Activated naive CD4-positive, alpha-beta T cell treated with anti-CD3 and anti-CD28 coated beads, Interleukin-2, amount 50 U/mL, for 72 hours (primary cell): Measurements from ENCODE around the gene FOXN4. TPM values are rescaled to one million over a fixed set of nuclear protein-coding genes. Genes with fewer than 3 reads are reported as not detected.

Experiments
- ATAC-seq, 2 donors: fragments of 150-1000 bp; cut with Tn5 transposase; 2 replicates each; pipeline ENCODE4 v1.10.0; 2021; ENCODE audit warnings: mild to moderate bottlenecking in 2 of 2, moderate library complexity in 2 of 2
- DNase-seq, 2 donors: peaks; one replicate each; pipeline ENCODE4 v3.0.0; 2021 to 2022; ENCODE audit warnings: low spot score in 2 of 2
- H3K27ac Mint-ChIP-seq, 2 donors: one replicate each; pipeline ENCODE4 v1.8.0; 2022; ENCODE audit warnings: mild to moderate bottlenecking in 2 of 2, mixed read lengths in 2 of 2
- H3K36me3 Mint-ChIP-seq, 2 donors: one replicate each; pipeline ENCODE4 v1.8.0; 2022; ENCODE audit warnings: mixed read lengths in 2 of 2
- H3K9me3 Mint-ChIP-seq, 2 donors: one replicate each; pipeline ENCODE4 v1.8.0; 2022; ENCODE audit warnings: mixed read lengths in 2 of 2
- total RNA-seq, 2 donors: library from RNA; stranded (reverse); gene quantifications; one replicate each; pipeline ENCODE4 v1.2.3, GENCODE V29; 2022

Gene FOXN4
- total RNA-seq, 2 donors from 2014 or later = not detected

DNA sequence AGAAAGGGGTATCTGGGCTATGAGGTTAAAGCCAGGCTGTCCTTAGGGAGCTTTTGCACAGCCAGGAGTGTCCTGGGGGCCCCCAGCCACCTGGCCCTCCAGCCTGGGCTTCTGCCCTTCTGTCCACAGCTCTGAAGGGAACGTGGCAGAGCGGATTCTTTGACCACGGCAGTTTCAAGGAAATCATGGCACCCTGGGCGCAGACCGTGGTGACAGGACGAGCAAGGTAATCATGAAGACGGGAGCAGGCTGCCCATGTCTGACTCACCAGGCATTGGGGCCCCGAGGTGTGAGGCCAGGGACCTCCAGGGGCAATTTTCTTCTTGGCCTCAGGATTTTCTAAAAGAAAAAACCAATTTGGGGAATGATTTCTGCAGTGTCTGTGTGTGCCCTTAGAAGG lies 53.1 kb downstream of the FOXN4 start:
- H3K9me3 Mint-ChIP-seq = peaks cover 11 to 15% of the 10 kb centered on the region in 2 donors
- H3K36me3 Mint-ChIP-seq = peaks cover 30 to 35% of the 10 kb centered on the region in 2 donors
- DNase-seq (no peak), ATAC-seq (no peak)
- H3K27ac Mint-ChIP-seq = no peak overlapping the region

DNA sequence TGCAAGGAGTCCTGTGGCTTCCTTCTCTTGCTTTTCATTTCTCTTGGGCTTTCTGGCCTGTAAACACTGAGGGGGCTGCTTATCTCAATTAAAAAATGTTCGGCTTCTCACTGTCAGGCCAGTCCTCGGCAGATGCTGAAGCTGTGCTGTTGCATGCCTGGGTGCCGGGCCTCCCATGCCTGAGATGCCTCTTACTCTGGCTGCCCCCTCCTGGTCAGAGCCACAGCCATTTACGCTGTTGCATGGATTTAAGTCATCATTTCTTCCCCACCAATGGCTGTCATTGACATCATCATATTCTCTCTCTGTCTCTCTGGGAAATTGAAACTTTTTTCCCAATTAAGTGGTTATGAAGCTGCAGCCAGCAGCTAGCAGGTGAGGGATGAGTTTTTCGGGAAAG lies 53.7 kb downstream of the FOXN4 start:
- no peak for DNase-seq
- peaks cover 11 to 15% of the 10 kb centered on the region in 2 donors for H3K9me3 Mint-ChIP-seq
- ATAC-seq = no peak
- H3K36me3 Mint-ChIP-seq = peaks cover 33 to 40% of the 10 kb centered on the region in 2 donors
- no peak overlapping the region for H3K27ac Mint-ChIP-seq

DNA sequence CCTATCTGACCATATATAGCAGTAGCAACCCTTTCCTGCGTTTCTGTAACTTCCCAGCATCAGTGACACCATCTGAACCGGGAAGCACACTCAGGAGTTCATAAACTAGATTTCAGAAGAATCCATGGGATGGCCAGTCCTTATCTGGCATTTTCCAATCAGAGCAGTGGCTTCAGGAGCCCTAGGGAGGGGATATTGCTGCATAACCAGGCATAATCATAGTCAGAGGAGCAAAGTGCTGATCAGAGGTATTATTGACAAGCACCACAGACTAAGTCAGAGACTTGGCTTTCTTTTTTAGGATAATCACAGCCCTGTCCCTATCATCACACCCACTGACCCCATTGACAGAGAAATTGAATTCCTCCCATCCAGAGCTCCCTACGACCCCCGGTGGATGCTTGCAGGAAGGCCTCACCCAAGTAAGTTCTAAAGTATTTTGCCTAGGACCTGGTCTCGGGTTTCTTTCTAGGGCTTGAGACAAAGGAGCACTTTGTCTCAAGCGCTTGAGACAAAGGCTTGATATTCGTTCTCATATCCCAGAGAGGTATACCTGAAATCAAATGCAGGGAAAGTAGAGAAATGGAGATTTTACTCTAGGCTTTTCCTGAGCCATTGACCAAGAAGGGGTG lies 55.1 kb downstream of the FOXN4 start:
- Mint-ChIP-seq H3K36me3 (peaks cover 35 to 45% of the 10 kb centered on the region in 2 donors), H3K27ac (no peak overlapping the region), H3K9me3 (peaks cover 11 to 15% of the 10 kb centered on the region in 2 donors)
- DNase-seq (no peak), ATAC-seq (no peak)

DNA sequence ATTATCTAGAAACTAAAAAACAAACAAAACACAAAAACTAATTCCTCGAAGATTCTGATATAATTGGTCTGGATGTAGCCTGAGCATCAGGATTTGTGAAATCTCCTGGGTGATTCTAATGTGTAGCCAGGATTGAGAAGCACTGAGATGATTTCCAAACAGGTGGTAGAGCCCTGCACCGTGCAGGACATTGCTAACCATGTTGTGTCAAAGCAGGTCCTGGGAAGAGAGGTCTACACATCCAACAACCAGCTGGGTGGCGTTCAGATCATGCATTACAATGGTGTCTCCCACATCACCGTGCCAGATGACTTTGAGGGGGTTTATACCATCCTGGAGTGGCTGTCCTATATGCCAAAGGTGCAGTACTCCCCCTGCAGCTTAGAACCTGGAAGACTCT lies 56.3 kb downstream of the FOXN4 start:
- Mint-ChIP-seq H3K27ac (no peak overlapping the region), H3K36me3 (peaks cover 35 to 45% of the 10 kb centered on the region in 2 donors), H3K9me3 (peaks cover 11 to 15% of the 10 kb centered on the region in 2 donors)
- DNase-seq (no peak), ATAC-seq (no peak)

DNA sequence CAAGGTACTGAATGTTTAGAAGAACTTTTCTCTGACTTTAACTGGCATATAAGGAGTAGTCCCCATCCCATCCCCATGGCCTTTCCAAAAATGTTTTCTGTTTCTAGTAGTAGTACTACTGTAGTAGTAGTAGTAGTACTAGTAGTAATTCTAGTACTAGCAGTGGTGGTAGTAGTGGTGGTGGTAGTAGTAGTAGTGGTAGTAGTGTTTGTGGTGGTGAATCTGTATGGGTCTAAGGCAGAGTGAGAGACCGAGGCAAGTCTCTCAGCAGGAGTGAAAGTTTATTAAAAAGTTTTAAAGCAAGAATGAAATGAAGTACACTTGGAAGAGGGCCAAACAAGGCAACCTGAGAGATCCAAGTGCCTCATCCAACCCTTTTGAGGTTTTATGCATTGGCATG lies 58.6 kb downstream of the FOXN4 start:
- Mint-ChIP-seq H3K36me3 (peaks cover 35 to 42% of the 10 kb centered on the region in 2 donors), H3K27ac (no peak overlapping the region), H3K9me3 (peaks cover 11 to 15% of the 10 kb centered on the region in 2 donors)
- DNase-seq (no peak), ATAC-seq (peak in 1 of 2 donors; percentile 20)

DNA sequence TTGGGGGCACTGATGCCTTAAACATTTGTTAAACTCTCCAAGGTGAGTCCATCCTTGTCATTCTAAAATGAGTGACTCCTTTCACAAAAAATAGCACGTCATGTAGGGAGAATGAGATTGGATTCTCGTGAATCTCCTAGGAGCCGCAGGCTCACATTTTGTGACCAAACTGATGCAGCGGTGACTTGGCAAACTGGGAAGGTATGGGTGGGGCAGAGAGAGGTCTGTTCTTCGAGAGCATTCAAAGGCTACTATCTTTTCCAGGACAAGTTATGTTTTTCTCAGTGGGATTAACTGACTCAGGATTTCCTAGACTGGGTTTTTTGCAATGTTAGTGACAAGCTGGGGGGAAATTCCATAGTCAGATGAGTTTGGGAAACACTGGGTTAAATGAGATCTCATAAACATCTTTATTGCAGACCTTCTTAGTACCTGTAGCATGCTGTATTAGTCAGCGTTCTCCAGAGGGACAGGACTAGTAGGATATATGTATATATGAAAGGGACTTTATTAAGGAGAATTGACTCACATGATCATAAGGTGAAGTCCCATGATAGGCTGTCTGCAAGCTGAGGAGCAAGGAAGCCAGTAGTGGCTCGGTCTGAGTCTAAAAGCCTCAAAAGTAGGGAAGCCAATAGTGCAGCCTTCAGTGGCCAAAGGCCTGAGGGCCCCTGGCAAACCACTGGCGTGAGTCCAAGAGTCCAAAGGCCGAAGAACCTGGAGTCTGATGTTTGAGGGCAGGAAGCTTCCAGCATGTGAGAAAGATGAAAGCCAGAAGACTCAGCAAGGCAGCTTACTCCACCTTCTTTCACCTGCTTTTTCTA lies 61.0 kb downstream of the FOXN4 start:
- peaks cover under 1 to 3% of the 10 kb centered on the region in 2 donors for H3K9me3 Mint-ChIP-seq
- DNase-seq (no peak), ATAC-seq (no peak)
- H3K27ac Mint-ChIP-seq = peak overlapping the region in 1 of 2 donors; percentile 88
- peaks cover 14 to 21% of the 10 kb centered on the region in 2 donors for H3K36me3 Mint-ChIP-seq

DNA sequence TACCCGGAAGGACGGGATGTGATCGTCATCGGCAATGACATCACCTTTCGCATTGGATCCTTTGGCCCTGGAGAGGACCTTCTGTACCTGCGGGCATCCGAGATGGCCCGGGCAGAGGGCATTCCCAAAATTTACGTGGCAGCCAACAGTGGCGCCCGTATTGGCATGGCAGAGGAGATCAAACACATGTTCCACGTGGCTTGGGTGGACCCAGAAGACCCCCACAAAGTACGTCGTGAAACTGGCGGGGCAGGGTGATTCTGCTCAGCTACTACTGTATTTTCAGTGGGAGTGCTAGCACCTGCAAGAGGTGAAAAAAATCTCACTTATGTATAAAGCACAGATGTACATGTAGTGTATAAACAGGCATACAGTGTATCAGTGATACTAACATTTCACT lies 62.9 kb downstream of the FOXN4 start:
- Mint-ChIP-seq H3K9me3 (no peaks in the 10 kb centered on the region), H3K36me3 (peaks cover 9 to 10% of the 10 kb centered on the region in 2 donors), H3K27ac (no peak overlapping the region)
- no peak for DNase-seq
- ATAC-seq = no peak

DNA sequence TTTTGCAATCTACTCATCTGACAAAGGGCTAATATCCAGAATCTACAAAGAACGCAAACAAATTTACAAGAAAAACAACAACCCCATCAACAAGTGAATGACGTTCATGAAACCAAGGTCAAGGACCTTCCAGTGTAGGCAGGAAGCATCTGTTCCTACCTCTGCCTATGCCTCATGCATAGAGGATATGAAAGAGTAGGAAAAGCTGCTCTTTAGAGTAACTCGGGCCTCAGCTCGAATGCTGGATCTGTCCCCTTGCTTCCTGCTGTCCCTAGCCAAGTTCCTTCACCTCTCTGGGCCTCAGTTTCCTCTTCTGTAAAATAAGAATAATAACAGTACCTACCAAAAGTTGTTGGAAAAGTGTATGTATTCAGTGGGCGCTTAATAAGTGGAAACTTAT lies 65.0 kb downstream of the FOXN4 start:
- Mint-ChIP-seq H3K36me3 (peaks cover 0 to 10% of the 10 kb centered on the region in 2 donors), H3K9me3 (no peaks in the 10 kb centered on the region), H3K27ac (no peak overlapping the region)
- ATAC-seq (no peak), DNase-seq (no peak)

DNA sequence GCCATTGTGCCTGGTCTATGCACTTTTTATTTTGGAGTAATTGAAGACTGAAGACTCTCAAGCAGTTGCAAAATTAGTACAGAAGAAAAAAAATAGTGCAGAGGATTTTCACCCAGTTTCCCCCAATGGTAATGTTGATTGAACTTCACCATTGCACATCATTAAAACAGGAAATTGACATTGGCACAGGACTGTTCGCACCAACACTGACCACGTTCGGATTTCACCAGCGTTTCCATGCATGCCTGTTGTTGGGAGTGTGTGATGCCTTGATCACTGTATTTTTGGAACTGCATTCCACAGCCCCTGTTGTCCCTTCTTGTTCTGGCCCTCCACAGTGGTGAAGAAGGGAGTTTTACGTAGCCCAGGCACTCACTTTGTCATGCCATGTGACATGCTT lies 67.1 kb downstream of the FOXN4 start:
- no peak for ATAC-seq
- H3K9me3 Mint-ChIP-seq = no peaks in the 10 kb centered on the region
- no peak for DNase-seq
- H3K27ac Mint-ChIP-seq = no peak overlapping the region
- H3K36me3 Mint-ChIP-seq = peaks cover 0 to 16% of the 10 kb centered on the region in 2 donors

DNA sequence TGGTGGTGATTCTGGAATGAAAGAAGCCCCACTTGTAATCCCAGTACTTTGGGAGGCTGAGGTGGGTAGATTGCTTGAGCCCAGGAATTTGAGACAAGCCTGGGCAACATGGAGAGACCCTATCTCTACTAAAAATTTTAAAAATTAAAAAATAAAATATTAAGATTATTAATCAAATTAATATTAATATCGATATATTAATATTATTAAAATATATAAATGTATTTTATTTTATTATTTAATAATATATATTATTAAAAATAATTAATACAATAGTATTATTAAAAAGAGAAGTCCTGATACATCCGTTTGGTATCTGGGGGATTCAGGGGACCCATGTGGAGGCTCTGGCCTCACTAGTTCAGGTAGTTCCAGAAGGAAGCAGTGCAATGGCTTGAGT lies 68.7 kb downstream of the FOXN4 start:
- Mint-ChIP-seq H3K36me3 (peaks cover 0 to 16% of the 10 kb centered on the region in 2 donors), H3K9me3 (no peaks in the 10 kb centered on the region), H3K27ac (no peak overlapping the region)
- ATAC-seq (no peak), DNase-seq (no peak)

DNA sequence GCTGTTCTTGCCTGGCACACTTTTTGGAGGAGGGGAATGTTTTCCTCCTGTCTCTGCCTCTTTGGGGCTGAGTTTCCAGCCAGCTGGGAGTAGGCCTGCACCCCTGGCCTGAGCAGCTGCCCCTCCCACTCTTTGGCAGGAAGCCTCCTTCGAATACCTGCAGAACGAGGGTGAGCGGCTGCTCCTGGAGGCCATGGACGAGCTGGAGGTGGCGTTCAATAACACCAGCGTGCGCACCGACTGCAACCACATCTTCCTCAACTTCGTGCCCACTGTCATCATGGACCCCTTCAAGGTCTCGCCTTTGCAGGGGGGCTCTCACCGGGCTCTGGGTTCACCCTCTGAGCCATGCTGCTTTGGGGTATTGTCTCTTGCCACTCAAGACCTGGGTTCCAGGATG lies 69.4 kb downstream of the FOXN4 start:
- H3K9me3 Mint-ChIP-seq = no peaks in the 10 kb centered on the region
- H3K27ac Mint-ChIP-seq = no peak overlapping the region
- no peak for DNase-seq
- H3K36me3 Mint-ChIP-seq = peaks cover 0 to 16% of the 10 kb centered on the region in 2 donors
- no peak for ATAC-seq

DNA sequence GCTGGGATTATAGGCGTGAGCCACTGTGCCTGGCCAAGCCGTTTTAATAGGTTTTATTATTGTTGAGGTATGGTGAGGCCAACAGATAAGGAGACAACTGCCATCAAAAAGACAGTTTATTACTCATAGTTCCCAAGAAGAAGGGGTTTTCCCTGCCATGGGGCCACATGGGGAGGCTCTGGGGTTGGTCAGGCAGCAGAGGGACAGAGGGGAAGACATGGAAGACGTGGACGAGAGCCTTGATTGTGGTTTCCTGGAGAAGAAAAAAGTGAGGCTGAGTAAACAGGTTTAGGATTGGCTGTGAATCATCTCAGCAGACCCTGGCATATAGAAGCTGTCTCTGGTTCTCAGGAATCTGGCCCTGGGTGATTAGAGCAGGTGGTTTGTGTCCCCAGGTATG lies 69.9 kb downstream of the FOXN4 start:
- H3K27ac Mint-ChIP-seq = peak overlapping the region in 1 of 2 donors; percentile 36
- H3K9me3 Mint-ChIP-seq = no peaks in the 10 kb centered on the region
- DNase-seq (no peak), ATAC-seq (peak in 1 of 2 donors; percentile 83)
- peaks cover 0 to 16% of the 10 kb centered on the region in 2 donors for H3K36me3 Mint-ChIP-seq

DNA sequence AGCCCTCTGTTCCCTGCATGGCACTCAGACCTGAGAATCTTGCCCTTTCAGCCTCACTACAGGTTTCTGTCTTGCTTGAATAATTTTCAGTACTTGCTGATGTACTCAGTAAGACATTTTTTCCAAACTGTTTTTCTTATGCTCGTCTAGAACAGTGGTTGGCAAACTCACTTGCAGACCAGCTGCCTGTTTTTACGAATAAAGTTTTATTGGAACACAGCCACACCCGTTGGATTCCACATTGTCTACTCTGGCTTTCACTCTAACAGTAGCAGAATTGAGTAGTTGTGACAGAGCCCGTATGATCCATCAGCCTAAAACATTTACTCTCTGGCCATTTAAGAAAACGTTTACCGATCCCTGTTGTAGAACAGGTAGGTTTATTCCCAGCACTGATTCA lies 72.8 kb downstream of the FOXN4 start:
- H3K36me3 Mint-ChIP-seq = peaks cover 0 to 12% of the 10 kb centered on the region in 2 donors
- no peak for ATAC-seq
- H3K27ac Mint-ChIP-seq = no peak overlapping the region
- no peak for DNase-seq
- no peaks in the 10 kb centered on the region for H3K9me3 Mint-ChIP-seq

DNA sequence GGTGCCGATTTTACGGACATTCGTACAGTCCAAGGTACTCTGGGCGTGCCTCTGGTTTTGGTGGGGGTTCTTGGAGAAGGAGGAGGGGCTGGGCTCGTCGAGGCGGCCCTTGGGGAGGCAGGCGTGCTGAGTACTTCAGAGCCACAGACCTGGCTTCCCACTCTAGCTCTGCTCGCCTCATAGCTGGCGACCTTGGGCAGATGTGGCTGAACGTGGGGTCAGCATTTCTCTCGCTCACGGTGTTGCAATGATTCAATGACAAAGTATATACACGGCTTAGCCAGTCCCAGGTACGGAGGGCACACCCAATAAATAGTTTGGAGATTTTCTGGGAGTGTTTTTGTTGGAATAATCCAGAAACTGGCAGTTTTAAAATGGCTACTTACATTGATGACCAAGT lies 75.1 kb downstream of the FOXN4 start:
- no peak overlapping the region for H3K27ac Mint-ChIP-seq
- no peak for DNase-seq
- no peaks in the 10 kb centered on the region for H3K9me3 Mint-ChIP-seq
- no peak for ATAC-seq
- H3K36me3 Mint-ChIP-seq = peaks cover 0 to 6% of the 10 kb centered on the region in 2 donors

DNA sequence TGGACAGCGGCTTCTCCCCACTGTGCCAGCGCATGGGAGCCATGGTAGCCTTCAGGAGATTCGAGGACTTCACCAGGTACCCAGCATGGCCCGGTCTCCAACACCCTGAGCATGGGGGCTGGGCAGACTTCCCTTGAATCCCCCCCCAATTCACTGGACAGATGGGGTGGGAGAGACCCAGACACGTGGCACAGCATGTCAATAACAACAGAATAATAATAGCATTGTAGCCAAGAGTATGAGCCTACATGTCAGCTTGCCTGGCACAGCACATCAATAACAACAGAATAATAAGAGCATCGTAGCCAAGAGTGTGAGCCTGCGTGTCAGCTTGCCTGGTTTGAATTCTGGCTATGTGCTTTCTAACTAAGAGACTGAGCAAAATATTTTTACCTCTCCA lies 76.4 kb downstream of the FOXN4 start:
- H3K36me3 Mint-ChIP-seq = peaks cover 0 to 6% of the 10 kb centered on the region in 2 donors
- DNase-seq (no peak), ATAC-seq (no peak)
- H3K27ac Mint-ChIP-seq = no peak overlapping the region
- no peaks in the 10 kb centered on the region for H3K9me3 Mint-ChIP-seq

DNA sequence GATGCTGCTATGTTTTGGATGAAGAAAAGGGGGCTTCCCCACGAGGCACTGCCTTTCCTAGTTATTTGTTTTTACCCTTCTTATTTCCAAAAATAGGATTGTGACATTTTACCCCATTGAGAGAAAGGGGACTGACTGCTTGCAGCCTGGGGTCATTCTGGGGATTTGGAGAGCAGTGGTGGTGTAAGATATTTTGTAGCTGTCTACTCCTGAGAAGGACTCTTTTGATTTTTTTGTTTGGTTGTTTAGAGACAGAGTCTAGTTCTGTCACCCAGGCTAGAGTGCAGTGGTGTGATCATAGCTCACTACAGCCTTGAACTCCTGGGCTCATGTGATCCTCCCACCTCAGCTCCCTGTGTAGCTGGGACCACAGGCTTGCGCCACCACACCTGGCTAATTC lies 78.9 kb downstream of the FOXN4 start:
- H3K9me3 Mint-ChIP-seq = no peaks in the 10 kb centered on the region
- H3K27ac Mint-ChIP-seq = no peak overlapping the region
- no peak for ATAC-seq
- H3K36me3 Mint-ChIP-seq = no peaks in the 10 kb centered on the region
- DNase-seq = no peak

DNA sequence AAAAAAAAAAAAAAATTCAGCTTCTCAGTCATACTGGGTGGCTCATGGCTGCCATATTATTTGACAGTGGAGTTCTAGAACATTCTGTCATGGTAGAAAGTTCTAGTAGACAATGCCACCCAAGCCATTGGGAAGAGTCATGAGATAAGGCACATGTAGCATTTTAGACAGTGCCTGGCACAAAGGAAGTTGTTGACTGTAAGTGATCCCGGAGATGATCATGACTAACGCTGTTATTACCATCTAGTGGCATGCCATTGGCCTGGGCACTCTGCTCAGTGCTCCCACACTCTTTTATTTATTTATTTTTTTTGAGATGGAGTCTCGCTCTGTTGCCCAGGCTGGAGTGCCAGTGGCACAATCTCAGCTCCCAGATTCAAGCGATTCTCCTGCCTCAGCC lies 80.4 kb downstream of the FOXN4 start:
- DNase-seq (no peak), ATAC-seq (no peak)
- H3K36me3 Mint-ChIP-seq = no peaks in the 10 kb centered on the region
- H3K9me3 Mint-ChIP-seq = no peaks in the 10 kb centered on the region
- no peak overlapping the region for H3K27ac Mint-ChIP-seq
